IMR-90 (cell line): ENCODE data around the gene TTLL7. TPM values are rescaled to one million over a fixed set of nuclear protein-coding genes. Genes with fewer than 3 reads are reported as not detected.

Experiments
- ATAC-seq: fragments of 200-7000 bp; cut with Tn5 transposase; 2 replicates; pipeline ENCODE4 v1.9.1; 2020; ENCODE audit warnings: low read depth, mild to moderate bottlenecking, moderate library complexity
- BruUV-seq: library from RNA; stranded (reverse); fragments of 400-500 nt; replicated peaks from 2 replicates; lab custom pipeline; 2021; lab: Mats Ljungman, UMichigan
- CTCF ChIA-PET: fragments of 300-600 bp; formaldehyde crosslinking; extraction: SDS; loops from one replicate; lab custom pipeline; 2021; ENCODE audit warnings: antibody characterized with exemption; lab: Yijun Ruan, JAX
- POLR2A ChIA-PET: fragments of 300-600 bp; sonication (Branson Sonifier 250); formaldehyde crosslinking; loops from one replicate; lab custom pipeline; 2022; ENCODE audit warnings: antibody characterized with exemption; ENCODE audit not compliant: unreplicated experiment; lab: Charles Lee
- DNase-seq: peaks from one replicate; pipeline ENCODE4 v3.0.0; 2013
- H2AFZ ChIP-seq: replicated peaks from 2 replicates; pipeline ENCODE3; 2013; ENCODE audit warnings: low read length, mild to moderate bottlenecking; ENCODE audit not compliant: poor library complexity
- H2AK5ac ChIP-seq: 2 replicates; pipeline ENCODE4 v1.6.1; 2013; ENCODE audit warnings: low read depth, low read length, inconsistent platforms
- H2AK9ac ChIP-seq: replicated peaks from 2 replicates; pipeline ENCODE3; 2013; ENCODE audit warnings: mild to moderate bottlenecking, low read depth, low read length, moderate library complexity; ENCODE audit not compliant: poor library complexity
- H2BK120ac ChIP-seq: 2 replicates; pipeline ENCODE4 v1.6.1; 2013; ENCODE audit warnings: low read depth, low read length, inconsistent platforms
- H2BK15ac ChIP-seq: 3 replicates; pipeline ENCODE4 v1.6.1; 2013; ENCODE audit warnings: low read depth, low read length, inconsistent platforms
- H2BK20ac ChIP-seq: 2 replicates; pipeline ENCODE4 v1.6.1; 2013; ENCODE audit warnings: low read depth, mild to moderate bottlenecking, inconsistent platforms, low read length, moderate library complexity
- H2BK5ac ChIP-seq: 2 replicates; pipeline ENCODE4 v1.6.1; 2013; ENCODE audit warnings: mild to moderate bottlenecking, low read depth, low read length, inconsistent platforms; ENCODE audit not compliant: poor library complexity, severe bottlenecking
- H3K14ac ChIP-seq: replicated peaks from 2 replicates; pipeline ENCODE4 v1.6.1; 2013; ENCODE audit warnings: low read depth, low read length, inconsistent platforms
- H3K18ac ChIP-seq: 2 replicates; pipeline ENCODE4 v1.6.1; 2013; ENCODE audit warnings: low read depth, low read length, control low read depth
- H3K23ac ChIP-seq: 2 replicates; pipeline ENCODE4 v1.6.1; 2013; ENCODE audit warnings: low read depth, low read length, inconsistent platforms
- H3K27ac ChIP-seq: 2 replicates; pipeline ENCODE4 v1.5.1; 2013; ENCODE audit warnings: mild to moderate bottlenecking, control low read depth, low read length; ENCODE audit not compliant: insufficient read depth
- H3K27me3 ChIP-seq: 2 replicates; pipeline ENCODE4 v1.6.1; 2013; ENCODE audit warnings: low read length; ENCODE audit not compliant: control insufficient read depth, insufficient read depth
- H3K36me3 ChIP-seq: 2 replicates; pipeline ENCODE4 v1.6.1; 2013; ENCODE audit warnings: low read length, mixed read lengths; ENCODE audit not compliant: control insufficient read depth, insufficient read depth
- H3K4ac ChIP-seq: 2 replicates; pipeline ENCODE4 v1.6.1; 2013; ENCODE audit warnings: low read depth, low read length, inconsistent platforms
- H3K4me1 ChIP-seq: 2 replicates; pipeline ENCODE4 v1.6.1; 2013; ENCODE audit warnings: low read length, mixed read lengths; ENCODE audit not compliant: control insufficient read depth, insufficient read depth
- H3K4me2 ChIP-seq: 2 replicates; pipeline ENCODE4 v1.6.1; 2013; ENCODE audit warnings: low read depth, mild to moderate bottlenecking, control low read depth, low read length, moderate library complexity
- H3K4me3 ChIP-seq: 2 replicates; pipeline ENCODE4 v1.5.1; 2013; ENCODE audit warnings: low read depth, mild to moderate bottlenecking, control low read depth, low read length, moderate library complexity; ENCODE audit not compliant: insufficient read depth
- H3K56ac ChIP-seq: 2 replicates; pipeline ENCODE4 v1.6.1; 2013; ENCODE audit warnings: low read length, inconsistent platforms; ENCODE audit not compliant: insufficient read depth; ENCODE audit errors: extremely low read depth
- H3K79me1 ChIP-seq, 2 experiments: 2 replicates each; pipeline ENCODE4 v1.6.1; 2013; ENCODE audit warnings: low read length in 2 of 2, inconsistent platforms in 1 of 2, low read depth in 1 of 2
- H3K9ac ChIP-seq: 2 replicates; pipeline ENCODE4 v1.6.1; 2013; ENCODE audit warnings: low read depth, low read length, control low read depth
- H3K9me1 ChIP-seq: 2 replicates; pipeline ENCODE4 v1.6.1; 2013; ENCODE audit warnings: low read length, inconsistent platforms; ENCODE audit not compliant: insufficient read depth
- H3K9me3 ChIP-seq: 2 replicates; pipeline ENCODE4 v1.6.1; 2013; ENCODE audit warnings: low read length; ENCODE audit not compliant: control insufficient read depth, insufficient read depth
- H4K20me1 ChIP-seq: 2 replicates; pipeline ENCODE4 v1.6.1; 2013; ENCODE audit warnings: low read length, inconsistent platforms; ENCODE audit not compliant: insufficient read depth
- H4K5ac ChIP-seq: 2 replicates; pipeline ENCODE4 v1.6.1; 2013; ENCODE audit warnings: mild to moderate bottlenecking, low read depth, low read length, control low read depth
- H4K8ac ChIP-seq, 2 experiments: 2 replicates each; pipeline ENCODE4 v1.6.1; 2013; ENCODE audit warnings: low read depth in 2 of 2, low read length in 2 of 2, control low read depth in 1 of 2, inconsistent platforms in 1 of 2
- H4K91ac ChIP-seq: 2 replicates; pipeline ENCODE4 v1.6.1; 2013; ENCODE audit warnings: low read depth, low read length, inconsistent platforms; ENCODE audit not compliant: insufficient read depth
- CEBPB ChIP-seq: IDR thresholded peaks from 2 replicates; pipeline ENCODE4 v1.6.1; 2012; ENCODE audit warnings: low read depth, low read length, improper control_type of control experiment
- CHD1 ChIP-seq: IDR thresholded peaks from 2 replicates; pipeline ENCODE4 v1.6.1; 2012; ENCODE audit warnings: low read depth, low read length, improper control_type of control experiment
- FOS ChIP-seq: fragments of 150-350 bp; IDR thresholded peaks from 2 replicates; pipeline ENCODE4 v1.6.1; 2016; ENCODE audit warnings: low read depth, low read length
- MAFK ChIP-seq: IDR thresholded peaks from 2 replicates; pipeline ENCODE4 v1.6.1; 2012; ENCODE audit warnings: low read depth, low read length, improper control_type of control experiment
- MAZ ChIP-seq: IDR thresholded peaks from 2 replicates; pipeline ENCODE4 v1.6.1; 2012; ENCODE audit warnings: low read depth, mild to moderate bottlenecking, low read length, improper control_type of control experiment, moderate library complexity, borderline replicate concordance
- MXI1 ChIP-seq: IDR thresholded peaks from 2 replicates; pipeline ENCODE4 v1.6.1; 2012; ENCODE audit warnings: low read depth, mild to moderate bottlenecking, low read length, moderate library complexity, borderline replicate concordance
- RAD21 ChIP-seq: IDR thresholded peaks from 2 replicates; pipeline ENCODE4 v1.6.1; 2012; ENCODE audit warnings: low read length, improper control_type of control experiment
- RCOR1 ChIP-seq: IDR thresholded peaks from 2 replicates; pipeline ENCODE4 v1.6.1; 2012; ENCODE audit warnings: mild to moderate bottlenecking, low read length, improper control_type of control experiment; ENCODE audit not compliant: insufficient replicate concordance
- RFX5 ChIP-seq: IDR thresholded peaks from 2 replicates; pipeline ENCODE4 v1.8.0; 2012; ENCODE audit warnings: low read depth, mild to moderate bottlenecking, low read length, moderate library complexity
- SMC3 ChIP-seq: fragments of 150-350 bp; IDR thresholded peaks from 2 replicates; pipeline ENCODE4 v1.6.1; 2016; ENCODE audit warnings: low read depth, mild to moderate bottlenecking, antibody characterized with exemption, low read length, moderate library complexity
- dilution Hi-C: fragments of 300-500 bp; cut with HindIII; formaldehyde crosslinking; loops from one replicate; pipeline ENCODE4 v1.14.3; 2018; ENCODE audit warnings: low sequenced_read_pairs; ENCODE audit not compliant: unreplicated experiment
- in situ Hi-C: fragments of 300-500 bp; cut with MboI; formaldehyde crosslinking; loops from 3 replicates; pipeline ENCODE4 v1.14.3; 2019; ENCODE audit warnings: low sequenced_read_pairs, inconsistent platforms, mixed read lengths
- intact Hi-C: fragments of 100-400 bp; cut with micrococcal nuclease; formaldehyde crosslinking; loops from 2 replicates; pipeline ENCODE4 v1.10.0; 2022
- polyA plus RNA-seq, 3 experiments: library from polyadenylated mRNA; depleted of rRNA; stranded (reverse); fragments of >200 nt; gene quantifications; 2 replicates each; pipeline ENCODE4 v1.2.3, GENCODE V29; 2012; ENCODE audit warnings: low replicate concordance in 1 of 3
- total RNA-seq: library from RNA; depleted of rRNA; stranded (reverse); fragments of >200 nt; gene quantifications from 2 replicates; pipeline ENCODE4 v1.2.3, GENCODE V29; 2012
- TF ChIP-seq, protein P1 (sequence below): conservative IDR thresholded peaks from 2 replicates; pipeline ENCODE4 v1.5.1; 2012; ENCODE audit warnings: mild to moderate bottlenecking, low read depth, low read length, improper control_type of control experiment
- TF ChIP-seq, protein P2 (sequence below): fragments of 150-350 bp; IDR thresholded peaks from 2 replicates; pipeline ENCODE4 v1.6.1; 2017; ENCODE audit warnings: mild to moderate bottlenecking, antibody characterized with exemption, low read length, low read depth

Gene TTLL7
- total and polyA plus RNA-seq, 2 of the 4 experiments (the other 2 are of a cell fraction) = 5.7 to 8.1 TPM

DNA sequence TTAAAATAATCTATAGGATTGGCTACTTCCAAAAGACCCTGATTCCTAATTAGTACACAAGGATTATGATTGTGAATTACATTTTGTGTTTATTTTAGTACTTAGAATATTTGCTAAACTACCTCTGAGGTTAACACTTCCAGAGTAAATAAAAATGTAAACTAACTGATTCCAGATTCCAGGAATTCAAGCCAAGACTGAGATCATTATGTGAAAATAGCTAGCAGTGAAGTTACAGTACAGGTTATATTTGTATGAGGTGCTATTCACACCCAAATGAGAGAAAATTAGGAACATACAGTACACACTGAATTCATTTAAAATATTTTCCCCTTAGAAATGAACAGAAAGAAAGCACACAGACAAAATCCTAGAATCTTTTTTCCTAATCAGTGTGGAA lies 28.8 kb downstream of the TTLL7 start:
- H3K36me3 ChIP-seq = no peaks in the 10 kb centered on the region
- no peak overlapping the region for H3K4me3 ChIP-seq
- ATAC-seq (no peak), DNase-seq (no peak)
- in situ Hi-C loops (no loop called here), intact Hi-C loops (no loop called here), dilution Hi-C loops (no loop called here)
- H2BK15ac ChIP-seq = no peak overlapping the region
- no peak overlapping the region for H2AFZ ChIP-seq
- no TSS peak for BruUV-seq
- POLR2A ChIA-PET = no interaction called here
- no peaks in the 10 kb centered on the region for H3K9me1 ChIP-seq
- no peak overlapping the region for H4K8ac ChIP-seq
- no peak overlapping the region for H3K4me2 ChIP-seq
- H3K27me3 ChIP-seq = no peaks in the 10 kb centered on the region
- no peak overlapping the region for H4K91ac ChIP-seq
- peaks cover 2% of the 10 kb centered on the region; the same call in 1 of the 2 replicates for H3K4me1 ChIP-seq
- H3K27ac ChIP-seq = no peak overlapping the region
- no peak overlapping the region for H3K4ac ChIP-seq
- H2AK5ac ChIP-seq = no peak overlapping the region
- no peak overlapping the region for H2BK20ac ChIP-seq
- H3K79me1 ChIP-seq = peaks cover 0 to 16% of the 10 kb centered on the region in 2 experiments; a peak in 1 of 4 replicates
- CTCF ChIA-PET = no interaction called here
- H3K23ac ChIP-seq = no peak overlapping the region
- H4K5ac ChIP-seq = no peak overlapping the region
- no peak overlapping the region for H2BK120ac ChIP-seq
- no peaks in the 10 kb centered on the region for H4K20me1 ChIP-seq
- H2BK5ac ChIP-seq = no peak overlapping the region
- H3K9ac ChIP-seq = no peak overlapping the region
- no peak overlapping the region for H3K14ac ChIP-seq
- H3K56ac ChIP-seq = no peak overlapping the region
- TF ChIP-seq CEBPB = no peak
- TF ChIP-seq MAFK = no peak
- no peak for TF ChIP-seq MAZ
- TF ChIP-seq CHD1 = no peak
- no peak for TF ChIP-seq FOS
- TF ChIP-seq MXI1 = no peak
- TF ChIP-seq, protein P1, sequence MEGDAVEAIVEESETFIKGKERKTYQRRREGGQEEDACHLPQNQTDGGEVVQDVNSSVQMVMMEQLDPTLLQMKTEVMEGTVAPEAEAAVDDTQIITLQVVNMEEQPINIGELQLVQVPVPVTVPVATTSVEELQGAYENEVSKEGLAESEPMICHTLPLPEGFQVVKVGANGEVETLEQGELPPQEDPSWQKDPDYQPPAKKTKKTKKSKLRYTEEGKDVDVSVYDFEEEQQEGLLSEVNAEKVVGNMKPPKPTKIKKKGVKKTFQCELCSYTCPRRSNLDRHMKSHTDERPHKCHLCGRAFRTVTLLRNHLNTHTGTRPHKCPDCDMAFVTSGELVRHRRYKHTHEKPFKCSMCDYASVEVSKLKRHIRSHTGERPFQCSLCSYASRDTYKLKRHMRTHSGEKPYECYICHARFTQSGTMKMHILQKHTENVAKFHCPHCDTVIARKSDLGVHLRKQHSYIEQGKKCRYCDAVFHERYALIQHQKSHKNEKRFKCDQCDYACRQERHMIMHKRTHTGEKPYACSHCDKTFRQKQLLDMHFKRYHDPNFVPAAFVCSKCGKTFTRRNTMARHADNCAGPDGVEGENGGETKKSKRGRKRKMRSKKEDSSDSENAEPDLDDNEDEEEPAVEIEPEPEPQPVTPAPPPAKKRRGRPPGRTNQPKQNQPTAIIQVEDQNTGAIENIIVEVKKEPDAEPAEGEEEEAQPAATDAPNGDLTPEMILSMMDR = no peak
- no peak for TF ChIP-seq SMC3
- TF ChIP-seq RFX5 = no peak
- no peak for TF ChIP-seq RCOR1
- TF ChIP-seq, protein P2, sequence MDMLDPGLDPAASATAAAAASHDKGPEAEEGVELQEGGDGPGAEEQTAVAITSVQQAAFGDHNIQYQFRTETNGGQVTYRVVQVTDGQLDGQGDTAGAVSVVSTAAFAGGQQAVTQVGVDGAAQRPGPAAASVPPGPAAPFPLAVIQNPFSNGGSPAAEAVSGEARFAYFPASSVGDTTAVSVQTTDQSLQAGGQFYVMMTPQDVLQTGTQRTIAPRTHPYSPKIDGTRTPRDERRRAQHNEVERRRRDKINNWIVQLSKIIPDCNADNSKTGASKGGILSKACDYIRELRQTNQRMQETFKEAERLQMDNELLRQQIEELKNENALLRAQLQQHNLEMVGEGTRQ = no peak
- TF ChIP-seq RAD21 = no peak
- no peaks in the 10 kb centered on the region for H3K9me3 ChIP-seq
- no peak overlapping the region for H2AK9ac ChIP-seq
- no peak overlapping the region for H3K18ac ChIP-seq
